Stimulated activated effector memory CD8-positive, alpha-beta T cell treated with anti-CD3 and anti-CD28 coated beads, Interleukin-12 subunit alpha, Interleukin-12 subunit beta, amount 100 ng/mL, for 72 hours (primary cell): ENCODE measurements around the gene THSD4.
"Not testable (repeated sequence)": the region's sequence is repeated elsewhere in the genome, so short reads cannot be mapped to it uniquely, and the experiment has no call there.

ENCODE experiments used
- ATAC-seq: fragments of 150-1000 bp; cut with Tn5 transposase; 2 replicates; pipeline ENCODE4 v1.10.0; 2021
- DNase-seq, 2 donors: peaks; one replicate each; pipeline ENCODE4 v3.0.0; 2021 to 2022; ENCODE audit warnings: low spot score in 2 of 2
- H3K27ac Mint-ChIP-seq: one replicate; pipeline ENCODE4 v1.8.0; 2022; ENCODE audit warnings: mild to moderate bottlenecking, mixed read lengths
- H3K36me3 Mint-ChIP-seq: one replicate; pipeline ENCODE4 v1.8.0; 2022; ENCODE audit warnings: mild to moderate bottlenecking, mixed read lengths
- H3K4me1 Mint-ChIP-seq: one replicate; pipeline ENCODE4 v1.8.0; 2022; ENCODE audit warnings: mixed read lengths
- H3K4me3 Mint-ChIP-seq: one replicate; pipeline ENCODE4 v1.8.0; 2022; ENCODE audit warnings: mild to moderate bottlenecking, mixed read lengths
- H3K9me3 Mint-ChIP-seq: one replicate; pipeline ENCODE4 v1.8.0; 2022; ENCODE audit warnings: mixed read lengths

The THSD4 gene

GRCh38 chr15:71145648-71146047 is 30.4 kb downstream of the THSD4 start:
- ATAC-seq: no peak

GRCh38 chr15:71146580-71146982 is 31.3 kb downstream of the THSD4 start:
- DNase-seq (no peak), ATAC-seq (no peak)
- Mint-ChIP-seq H3K4me1 (no peaks in the 10 kb centered on the region), H3K4me3 (no peak overlapping the region), H3K9me3 (no peaks in the 10 kb centered on the region), H3K27ac (no peak overlapping the region), H3K36me3 (no peaks in the 10 kb centered on the region)

More at GRCh38 chr15:71145648-71146047, 30.4 kb downstream of the THSD4 start:
- Mint-ChIP-seq H3K4me3 (no peak overlapping the region), H3K36me3 (no peaks in the 10 kb centered on the region), H3K4me1 (no peaks in the 10 kb centered on the region), H3K9me3 (no peaks in the 10 kb centered on the region), H3K27ac (no peak overlapping the region)
- DNase-seq: no peak

- Mint-ChIP-seq H3K36me3 (no peaks in the 10 kb centered on the region), H3K4me1 (no peaks in the 10 kb centered on the region), H3K9me3 (no peaks in the 10 kb centered on the region), H3K27ac (no peak overlapping the region), H3K4me3 (no peak overlapping the region)
- no peak for ATAC-seq
- no peak for DNase-seq
Measured at GRCh38 chr15:71148048-71148447, 32.8 kb downstream of the THSD4 start.

GRCh38 chr15:71149646-71150557 is 34.6 kb downstream of the THSD4 start:
- Mint-ChIP-seq H3K4me3 (no peak overlapping the region), H3K9me3 (no peaks in the 10 kb centered on the region), H3K4me1 (no peaks in the 10 kb centered on the region), H3K36me3 (no peaks in the 10 kb centered on the region), H3K27ac (no peak overlapping the region)
- no peak for DNase-seq
- ATAC-seq: no peak

- no peak for DNase-seq
- Mint-ChIP-seq H3K4me3 (no peak overlapping the region), H3K27ac (no peak overlapping the region), H3K9me3 (no peaks in the 10 kb centered on the region), H3K4me1 (no peaks in the 10 kb centered on the region), H3K36me3 (no peaks in the 10 kb centered on the region)
- ATAC-seq: no peak
Measured at GRCh38 chr15:71151081-71151480, 35.8 kb downstream of the THSD4 start.

- H3K9me3 Mint-ChIP-seq: no peaks in the 10 kb centered on the region
- H3K36me3 Mint-ChIP-seq: no peaks in the 10 kb centered on the region
- no peak overlapping the region for H3K27ac Mint-ChIP-seq
- ATAC-seq (no peak), DNase-seq (no peak)
- H3K4me3 Mint-ChIP-seq: no peak overlapping the region
- H3K4me1 Mint-ChIP-seq: no peaks in the 10 kb centered on the region
Measured at GRCh38 chr15:71152542-71152941, 37.3 kb downstream of the THSD4 start.

- H3K4me1 Mint-ChIP-seq: no peaks in the 10 kb centered on the region
- H3K27ac Mint-ChIP-seq: no peak overlapping the region
- no peaks in the 10 kb centered on the region for H3K36me3 Mint-ChIP-seq
- DNase-seq (no peak), ATAC-seq (peak; percentile 21)
- no peak overlapping the region for H3K4me3 Mint-ChIP-seq
- H3K9me3 Mint-ChIP-seq: no peaks in the 10 kb centered on the region
Measured at GRCh38 chr15:71153823-71154524, 38.7 kb downstream of the THSD4 start.

GRCh38 chr15:71154607-71155200 is 39.4 kb downstream of the THSD4 start:
- no peaks in the 10 kb centered on the region for H3K4me1 Mint-ChIP-seq
- no peak for DNase-seq

GRCh38 chr15:71155534-71155933 is 40.3 kb downstream of the THSD4 start:
- H3K36me3 Mint-ChIP-seq: no peaks in the 10 kb centered on the region
- H3K4me1 Mint-ChIP-seq: no peaks in the 10 kb centered on the region
- no peaks in the 10 kb centered on the region for H3K9me3 Mint-ChIP-seq
- no peak overlapping the region for H3K27ac Mint-ChIP-seq
- ATAC-seq: no peak
- no peak overlapping the region for H3K4me3 Mint-ChIP-seq
- no peak for DNase-seq

More at GRCh38 chr15:71154607-71155200, 39.4 kb downstream of the THSD4 start:
- Mint-ChIP-seq H3K9me3 (no peaks in the 10 kb centered on the region), H3K36me3 (no peaks in the 10 kb centered on the region), H3K27ac (no peak overlapping the region), H3K4me3 (no peak overlapping the region)
- peak; percentile 21 for ATAC-seq

GRCh38 chr15:71160976-71161375 is 45.7 kb downstream of the THSD4 start:
- DNase-seq: no peak
- Mint-ChIP-seq H3K36me3 (no peaks in the 10 kb centered on the region), H3K27ac (no peak overlapping the region), H3K4me3 (no peak overlapping the region), H3K4me1 (no peaks in the 10 kb centered on the region), H3K9me3 (peaks cover 9% of the 10 kb centered on the region)
- ATAC-seq: no peak

- ATAC-seq: no peak
- Mint-ChIP-seq H3K9me3 (peaks cover 9% of the 10 kb centered on the region), H3K4me3 (no peak overlapping the region)
Measured at GRCh38 chr15:71162309-71162708, 47.0 kb downstream of the THSD4 start.

GRCh38 chr15:71164606-71165005 is 49.3 kb downstream of the THSD4 start:
- H3K4me3 Mint-ChIP-seq, ATAC-seq, H3K27ac Mint-ChIP-seq: not testable (repeated sequence)

More at GRCh38 chr15:71162309-71162708, 47.0 kb downstream of the THSD4 start:
- Mint-ChIP-seq H3K27ac (no peak overlapping the region), H3K4me1 (no peaks in the 10 kb centered on the region), H3K36me3 (no peaks in the 10 kb centered on the region)
- no peak for DNase-seq

GRCh38 chr15:71167445-71168165 is 52.3 kb downstream of the THSD4 start:
- Mint-ChIP-seq H3K27ac (no peak overlapping the region), H3K4me1 (no peaks in the 10 kb centered on the region), H3K4me3 (no peak overlapping the region), H3K36me3 (no peaks in the 10 kb centered on the region), H3K9me3 (peaks cover 13% of the 10 kb centered on the region)
- ATAC-seq: no peak
- no peak for DNase-seq

More at GRCh38 chr15:71164606-71165005, 49.3 kb downstream of the THSD4 start:
- H3K36me3 Mint-ChIP-seq, H3K9me3 Mint-ChIP-seq, H3K4me1 Mint-ChIP-seq, DNase-seq: not testable (repeated sequence)

GRCh38 chr15:71168166-71168834 is 53.0 kb downstream of the THSD4 start:
- no peak overlapping the region for H3K27ac Mint-ChIP-seq
- H3K36me3 Mint-ChIP-seq: no peaks in the 10 kb centered on the region
- no peak for DNase-seq
- no peaks in the 10 kb centered on the region for H3K4me1 Mint-ChIP-seq
- no peak for ATAC-seq
- no peak overlapping the region for H3K4me3 Mint-ChIP-seq
- H3K9me3 Mint-ChIP-seq: peaks cover 9% of the 10 kb centered on the region
